ENCODE data around the gene ADARB2. TPM values are rescaled to one million over a fixed set of nuclear protein-coding genes. Genes with fewer than 3 reads are reported as not detected.

ADARB2 gene
- total and polyA plus RNA-seq, 2 experiments from 2014 or later, result 1.6 to 3.1 TPM

GRCh38 chr10:1655367-1655766 lies 82.0 kb downstream of the ADARB2 start:
- DNase-seq (ENCODE audit: low read depth in 1 of 2, low spot score in 1 of 2), result no peak
- H3K4me3 ChIP-seq, result no peak overlapping the region
- H3K36me3 ChIP-seq, result no peaks in the 10 kb centered on the region

GRCh38 chr10:1654811-1655356 lies 82.4 kb downstream of the ADARB2 start:
- H3K27me3 ChIP-seq, result no peaks in the 10 kb centered on the region
- TF ChIP-seq CTCF (IDR thresholded peaks at IDR 0.05; ENCODE audit: low read depth, low read length), result no peak
- no peaks in the 10 kb centered on the region for H3K36me3 ChIP-seq
- H3K27ac ChIP-seq, result no peak overlapping the region
- H3K4me1 ChIP-seq (ENCODE audit: low read depth), result no peaks in the 10 kb centered on the region
- H3K9me3 ChIP-seq (ENCODE audit: low read depth), result no peaks in the 10 kb centered on the region
- H3K4me3 ChIP-seq, result no peak overlapping the region
- no peak for DNase-seq (ENCODE audit: low read depth in 1 of 2, low spot score in 1 of 2)

More at GRCh38 chr10:1655367-1655766, 82.0 kb downstream of the ADARB2 start:
- Histone ChIP-seq H3K27me3 (no peaks in the 10 kb centered on the region), H3K27ac (no peak overlapping the region), H3K4me1 (ENCODE audit: low read depth) (no peaks in the 10 kb centered on the region), H3K9me3 (ENCODE audit: low read depth) (no peaks in the 10 kb centered on the region)
- TF ChIP-seq CTCF (IDR thresholded peaks at IDR 0.05; ENCODE audit: low read depth, low read length), result no peak

- H3K4me1 ChIP-seq (ENCODE audit: low read depth), result no peaks in the 10 kb centered on the region
- no peaks in the 10 kb centered on the region for H3K27me3 ChIP-seq
- no peak overlapping the region for H3K27ac ChIP-seq
- H3K4me3 ChIP-seq, result no peak overlapping the region
- no peak for TF ChIP-seq CTCF (IDR thresholded peaks at IDR 0.05; ENCODE audit: low read depth, low read length)
- no peak for DNase-seq (ENCODE audit: low read depth in 1 of 2, low spot score in 1 of 2)
- no peaks in the 10 kb centered on the region for H3K36me3 ChIP-seq
- no peaks in the 10 kb centered on the region for H3K9me3 ChIP-seq (ENCODE audit: low read depth)
These were observed 83.1 kb downstream of the ADARB2 start for GRCh38 chr10:1654247-1654646.

- TF ChIP-seq CTCF (IDR thresholded peaks at IDR 0.05; ENCODE audit: low read depth, low read length), result no peak
- no peaks in the 10 kb centered on the region for H3K4me1 ChIP-seq (ENCODE audit: low read depth)
- H3K27me3 ChIP-seq, result no peaks in the 10 kb centered on the region
- DNase-seq (ENCODE audit: low read depth in 1 of 2, low spot score in 1 of 2), result no peak
- no peaks in the 10 kb centered on the region for H3K36me3 ChIP-seq
- no peak overlapping the region for H3K27ac ChIP-seq
- no peaks in the 10 kb centered on the region for H3K9me3 ChIP-seq (ENCODE audit: low read depth)
- H3K4me3 ChIP-seq, result no peak overlapping the region
These were observed 84.0 kb downstream of the ADARB2 start for GRCh38 chr10:1653321-1653720.

GRCh38 chr10:1652151-1652550 lies 85.2 kb downstream of the ADARB2 start:
- Histone ChIP-seq H3K27me3 (no peaks in the 10 kb centered on the region), H3K4me3 (no peak overlapping the region), H3K9me3 (ENCODE audit: low read depth) (no peaks in the 10 kb centered on the region), H3K27ac (no peak overlapping the region), H3K4me1 (ENCODE audit: low read depth) (no peaks in the 10 kb centered on the region), H3K36me3 (no peaks in the 10 kb centered on the region)
- TF ChIP-seq CTCF (IDR thresholded peaks at IDR 0.05; ENCODE audit: low read depth, low read length), result no peak
- DNase-seq (ENCODE audit: low read depth in 1 of 2, low spot score in 1 of 2), result no peak
